Measurements from ENCODE around the gene PLAAT2.
A peak's percentile ranks its signal among the peaks of the same experiment; 100 is the strongest.
"Not testable (repeated sequence)": the region's sequence is repeated elsewhere in the genome, so short reads cannot be mapped to it uniquely, and the experiment has no call there.

PLAAT2 gene

DNA sequence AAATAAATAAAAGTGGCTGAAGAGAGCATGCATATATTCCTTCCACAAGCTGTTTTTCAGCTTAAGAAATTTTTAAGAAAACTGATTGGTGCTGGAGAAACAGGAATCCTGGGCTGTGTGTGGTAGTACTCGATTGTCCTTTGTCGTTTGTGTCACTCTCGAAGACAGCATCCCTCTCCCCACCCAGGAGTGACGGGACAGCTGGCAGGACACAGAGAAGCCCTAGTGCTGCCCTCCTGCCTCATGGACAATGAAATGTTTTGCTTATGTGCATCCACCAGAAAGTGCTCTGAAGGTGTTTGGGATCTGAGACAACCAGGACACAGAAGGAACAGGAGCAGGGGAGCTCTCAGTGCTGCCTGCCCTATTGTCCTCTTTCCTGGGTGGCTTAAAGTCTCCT is 13.8 kb downstream of the PLAAT2 start:
- no peak for DNase-seq (ENCODE audit: low spot score)

DNA sequence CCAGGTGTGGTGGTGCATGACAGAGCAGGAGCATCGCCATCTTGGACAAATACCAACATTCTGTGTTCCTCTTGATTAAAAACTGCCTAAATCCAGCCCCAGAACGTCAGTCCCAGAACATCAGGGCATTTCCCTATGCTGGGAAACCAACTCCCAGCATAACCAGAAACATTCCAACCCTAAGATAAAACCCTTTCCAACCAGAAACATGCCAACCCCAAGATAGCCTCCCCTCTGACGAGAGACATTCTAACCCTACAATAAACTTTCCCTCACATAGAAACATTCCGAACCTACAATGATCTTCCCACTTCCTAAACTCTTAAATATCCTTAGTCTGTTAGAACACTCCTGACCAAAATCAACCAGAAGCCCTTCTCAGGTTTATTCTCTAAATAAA is 15.0 kb downstream of the PLAAT2 start:
- DNase-seq (ENCODE audit: low spot score), result no peak

DNA sequence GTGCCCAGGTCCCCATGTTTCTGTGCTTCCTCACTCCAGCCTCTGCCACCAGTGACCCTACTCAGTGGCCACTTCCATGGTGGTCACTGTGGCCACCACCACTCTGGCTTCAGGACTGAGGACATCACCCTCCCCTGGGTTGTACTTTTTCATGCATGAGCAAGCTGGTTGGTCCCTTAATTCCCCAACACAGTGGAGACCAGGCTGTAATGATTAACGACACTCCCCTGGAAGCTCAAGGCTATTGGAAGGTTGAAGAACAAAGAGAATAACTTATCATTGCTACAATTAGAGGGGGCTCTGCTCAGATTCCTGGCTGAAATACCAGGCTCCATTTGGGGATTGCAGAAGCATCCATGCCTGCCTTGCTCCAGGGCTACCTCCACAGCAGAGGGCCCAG is 16.1 kb downstream of the PLAAT2 start:
- DNase-seq (ENCODE audit: low spot score), result no peak

GRCh38 chr11:63543711-63544110 is 19.5 kb downstream of the PLAAT2 start:
- DNase-seq (ENCODE audit: low spot score), result no peak

GRCh38 chr11:63542506-63542905 is 20.7 kb downstream of the PLAAT2 start:
- DNase-seq (ENCODE audit: low spot score), result not testable (repeated sequence)

- DNase-seq (ENCODE audit: low spot score), result peak; percentile 74
Measured at GRCh38 chr11:63537293-63538101, 25.7 kb downstream of the PLAAT2 start.

GRCh38 chr11:63536669-63537292 is 26.4 kb downstream of the PLAAT2 start, which contains the start of gene PLAAT4:
PLAAT4 (plus strand) TSS chr11:63536808; CDS start chr11:63536869, 61 bp downstream.
- DNase-seq (ENCODE audit: low spot score), result no peak

- DNase-seq (ENCODE audit: low spot score), result no peak
Measured at GRCh38 chr11:63535734-63536133, 27.4 kb downstream of the PLAAT2 start.

GRCh38 chr11:63534895-63535461 is 28.2 kb downstream of the PLAAT2 start:
- DNase-seq (ENCODE audit: low spot score), result no peak

GRCh38 chr11:63534076-63534475 is 29.1 kb downstream of the PLAAT2 start:
- DNase-seq (ENCODE audit: low spot score), result no peak

DNA sequence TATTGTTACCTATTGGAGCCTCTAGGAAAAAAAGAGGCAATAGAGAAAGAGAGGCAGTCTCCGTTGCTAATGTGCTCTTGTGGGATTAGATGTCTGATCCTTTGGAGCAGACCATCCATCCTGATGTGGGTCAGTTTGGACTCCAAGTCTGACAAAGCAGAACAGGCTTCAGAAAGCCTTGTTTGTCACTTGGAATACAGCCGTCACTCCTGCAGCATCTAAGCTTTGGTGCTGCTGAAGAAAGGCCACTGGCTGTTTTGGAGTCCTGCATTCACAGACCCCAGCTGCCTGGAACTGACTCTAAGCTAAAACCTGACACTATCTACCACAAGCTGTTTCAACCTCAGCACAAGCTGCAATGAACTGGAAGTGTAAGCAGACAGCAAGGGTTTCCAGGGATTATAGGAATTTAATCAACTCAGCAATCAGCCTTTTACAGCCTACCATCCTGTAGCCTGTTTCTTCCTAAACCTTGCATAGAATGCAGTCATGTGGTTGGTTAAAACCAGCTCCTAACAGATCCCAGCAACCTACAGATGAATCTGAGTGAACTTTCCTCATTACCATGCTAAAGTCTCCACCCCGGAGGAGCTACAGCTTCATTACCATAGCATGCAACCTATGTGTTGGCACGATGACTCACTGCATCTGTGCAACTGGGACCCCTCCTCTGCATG is 30.2 kb downstream of the PLAAT2 start:
- no peak for DNase-seq (ENCODE audit: low spot score)

DNA sequence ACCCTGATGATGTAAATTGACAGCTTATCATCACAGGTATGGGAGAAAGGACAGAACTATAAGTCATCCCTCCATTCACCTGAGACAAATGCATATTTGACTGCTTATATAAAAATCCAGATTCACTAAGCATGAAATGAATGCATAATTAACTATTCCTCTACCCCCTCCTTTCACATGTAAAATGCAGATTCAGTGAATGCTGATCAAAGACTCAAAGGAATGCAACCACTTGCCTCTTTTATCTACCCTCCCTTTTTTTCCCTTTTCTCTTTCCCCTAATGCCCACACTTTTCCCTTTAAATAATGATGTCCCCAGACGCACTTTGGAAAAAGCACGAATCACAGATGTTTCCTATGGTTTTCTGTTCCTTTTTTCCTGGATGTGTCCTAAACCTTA is 31.1 kb downstream of the PLAAT2 start:
- DNase-seq (ENCODE audit: low spot score), result no peak

- not testable (repeated sequence) for DNase-seq (ENCODE audit: low spot score)
Measured at GRCh38 chr11:63531074-63531792, 31.9 kb downstream of the PLAAT2 start.

GRCh38 chr11:63530021-63530420 is 33.2 kb downstream of the PLAAT2 start:
- DNase-seq (ENCODE audit: low spot score), result no peak

GRCh38 chr11:63529373-63529772 is 33.8 kb downstream of the PLAAT2 start:
- DNase-seq (ENCODE audit: low spot score), result not testable (repeated sequence)

- not testable (repeated sequence) for DNase-seq (ENCODE audit: low spot score)
Measured at GRCh38 chr11:63528729-63529278, 34.4 kb downstream of the PLAAT2 start.

DNA sequence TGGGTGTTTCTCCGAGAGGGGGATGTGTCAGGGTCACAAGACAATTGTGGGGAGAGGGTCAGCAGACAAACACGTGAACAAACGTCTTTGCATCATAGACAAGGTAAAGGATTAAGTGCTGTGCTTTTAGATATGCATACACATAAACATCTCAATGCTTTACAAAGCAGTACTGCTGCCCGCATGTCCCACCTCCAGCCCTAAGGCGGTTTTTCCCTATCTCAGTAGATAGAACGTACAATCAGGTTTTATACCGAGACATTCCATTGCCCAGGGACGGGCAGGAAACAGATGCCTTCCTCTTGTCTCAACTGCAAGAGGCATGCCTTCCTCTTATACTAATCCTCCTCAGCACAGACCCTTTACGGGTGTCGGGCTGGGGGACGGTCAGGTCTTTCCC is 35.0 kb downstream of the PLAAT2 start:
- not testable (repeated sequence) for DNase-seq (ENCODE audit: low spot score)

- no peak for DNase-seq (ENCODE audit: low spot score)
Measured at GRCh38 chr11:63527667-63528066, 35.5 kb downstream of the PLAAT2 start.

GRCh38 chr11:63523151-63523550 is 40.0 kb downstream of the PLAAT2 start:
- no peak for DNase-seq (ENCODE audit: low spot score)

DNA sequence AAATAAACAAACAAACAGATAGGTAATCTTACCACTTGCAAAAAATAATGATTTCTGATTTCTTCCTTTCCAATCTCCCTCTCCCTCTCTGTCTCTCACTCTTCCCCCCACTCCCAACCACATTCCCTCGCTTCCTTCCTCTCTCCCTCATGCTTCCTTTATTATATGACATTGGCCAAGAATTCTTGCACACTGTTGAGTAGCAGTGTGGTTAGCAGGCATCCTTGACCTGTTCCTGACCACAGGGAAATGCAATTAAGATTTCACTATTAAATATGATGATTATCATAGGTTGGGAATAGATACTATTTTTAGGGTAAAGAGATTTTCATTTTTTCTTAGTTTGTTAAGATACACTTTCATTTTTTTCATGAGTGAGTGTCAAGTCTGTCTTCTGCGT is 41.3 kb downstream of the PLAAT2 start:
- no peak for DNase-seq (ENCODE audit: low spot score)

- DNase-seq (ENCODE audit: low spot score), result no peak
Measured at GRCh38 chr11:63520606-63521170, 42.5 kb downstream of the PLAAT2 start.
